ENCODE results near the gene UFD1. TPM values are rescaled to one million over a fixed set of nuclear protein-coding genes. Genes with fewer than 3 reads are reported as not detected.
A peak's percentile ranks its signal among the peaks of the same experiment; 100 is the strongest.

The UFD1 gene
- total and polyA plus RNA-seq, 2 of the 13 experiments (the other 11 are each of a cell fraction or from before 2014, with no cell fraction given) = 47.9 to 51.1 TPM

GRCh38 chr22:19432133-19432851 lies 46.7 kb downstream of the UFD1 start, which contains the start of gene MRPL40 (continued):
- TF ChIP-seq ZNF800 (CRISPR knock-in tag; IDR thresholded peaks at IDR 0.05) (peak; percentile 88), BRF2 (CRISPR knock-in tag; IDR thresholded peaks at IDR 0.05) (peak; percentile 95), NCOA1 (CRISPR knock-in tag; IDR thresholded peaks at IDR 0.05) (peak; percentile 87; the same call in 1 of the 2 replicates), ZNF296 (CRISPR knock-in tag; conservative IDR thresholded peaks at IDR 0.05) (no peak), ZFP62 (CRISPR knock-in tag; IDR thresholded peaks at IDR 0.05) (no peak), ZNF318 (CRISPR knock-in tag; IDR thresholded peaks at IDR 0.05) (peak; percentile 88), CSRNP2 (CRISPR knock-in tag; conservative IDR thresholded peaks at IDR 0.05; ENCODE audit: low read depth) (0 out of 2 replicates have a peak, but pooled peaks have one; percentile 63), CREM (IDR thresholded peaks at IDR 0.05) (no peak), CREM (CRISPR knock-in tag; IDR thresholded peaks at IDR 0.05) (peak; percentile 65; the same call in 1 of the 2 replicates), MZF1 (CRISPR knock-in tag; IDR thresholded peaks at IDR 0.05; ENCODE audit: borderline replicate concordance) (peak; percentile 16; the same call in 1 of the 2 replicates), HMGXB4 (CRISPR knock-in tag; IDR thresholded peaks at IDR 0.05; ENCODE audit: borderline replicate concordance in 1 of 2, low read depth in 1 of 2) (peak; percentile 97)

Measured in HepG2 (cell line).